Measurements from ENCODE around the gene MYOZ2. TPM values are rescaled to one million over a fixed set of nuclear protein-coding genes. Genes with fewer than 3 reads are reported as not detected.

Gene MYOZ2
- polyA plus RNA-seq, 1 experiment: 0.17 TPM

DNA sequence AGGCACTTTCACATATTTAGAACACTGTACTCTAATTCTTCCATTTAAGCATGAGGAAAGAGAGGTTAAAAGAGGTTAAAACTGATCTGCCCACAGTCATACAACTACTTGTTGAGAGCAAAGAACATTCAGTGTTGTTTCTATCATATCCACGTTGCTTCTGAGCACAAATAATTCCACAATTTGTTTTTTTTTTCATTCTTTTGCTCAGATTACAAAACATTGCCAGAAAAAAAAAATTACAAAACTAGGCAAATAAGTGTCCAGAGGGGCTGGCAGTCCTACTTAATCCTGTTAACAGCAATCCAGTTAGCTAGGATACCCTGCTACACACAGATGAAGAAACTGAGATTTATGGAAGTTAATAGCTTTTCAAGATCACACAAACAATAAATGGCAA is 70.5 kb downstream of the MYOZ2 start:
- TF ChIP-seq, protein P1, sequence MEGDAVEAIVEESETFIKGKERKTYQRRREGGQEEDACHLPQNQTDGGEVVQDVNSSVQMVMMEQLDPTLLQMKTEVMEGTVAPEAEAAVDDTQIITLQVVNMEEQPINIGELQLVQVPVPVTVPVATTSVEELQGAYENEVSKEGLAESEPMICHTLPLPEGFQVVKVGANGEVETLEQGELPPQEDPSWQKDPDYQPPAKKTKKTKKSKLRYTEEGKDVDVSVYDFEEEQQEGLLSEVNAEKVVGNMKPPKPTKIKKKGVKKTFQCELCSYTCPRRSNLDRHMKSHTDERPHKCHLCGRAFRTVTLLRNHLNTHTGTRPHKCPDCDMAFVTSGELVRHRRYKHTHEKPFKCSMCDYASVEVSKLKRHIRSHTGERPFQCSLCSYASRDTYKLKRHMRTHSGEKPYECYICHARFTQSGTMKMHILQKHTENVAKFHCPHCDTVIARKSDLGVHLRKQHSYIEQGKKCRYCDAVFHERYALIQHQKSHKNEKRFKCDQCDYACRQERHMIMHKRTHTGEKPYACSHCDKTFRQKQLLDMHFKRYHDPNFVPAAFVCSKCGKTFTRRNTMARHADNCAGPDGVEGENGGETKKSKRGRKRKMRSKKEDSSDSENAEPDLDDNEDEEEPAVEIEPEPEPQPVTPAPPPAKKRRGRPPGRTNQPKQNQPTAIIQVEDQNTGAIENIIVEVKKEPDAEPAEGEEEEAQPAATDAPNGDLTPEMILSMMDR (IDR thresholded peaks at IDR 0.05; ENCODE audit: insufficient read depth, low read depth, low read length): no peak
- CTCF ChIA-PET: no interaction called here
- Histone ChIP-seq H3K27me3 (ENCODE audit: control insufficient read depth, insufficient read depth, low read length) (no peaks in the 10 kb centered on the region), H3K36me3 (ENCODE audit: control insufficient read depth, insufficient read depth, low read length) (no peaks in the 10 kb centered on the region), H3K4me3 (ENCODE audit: low read depth, low read length) (no peak overlapping the region)
- DNase-seq (ENCODE audit: low read depth): no peak
- POLR2A ChIA-PET: interaction anchor here (0.6 kb wide), 1 partner anchor 103 kb away, joined by 3 read pairs; no protein-coding TSS in a partner anchor

DNA sequence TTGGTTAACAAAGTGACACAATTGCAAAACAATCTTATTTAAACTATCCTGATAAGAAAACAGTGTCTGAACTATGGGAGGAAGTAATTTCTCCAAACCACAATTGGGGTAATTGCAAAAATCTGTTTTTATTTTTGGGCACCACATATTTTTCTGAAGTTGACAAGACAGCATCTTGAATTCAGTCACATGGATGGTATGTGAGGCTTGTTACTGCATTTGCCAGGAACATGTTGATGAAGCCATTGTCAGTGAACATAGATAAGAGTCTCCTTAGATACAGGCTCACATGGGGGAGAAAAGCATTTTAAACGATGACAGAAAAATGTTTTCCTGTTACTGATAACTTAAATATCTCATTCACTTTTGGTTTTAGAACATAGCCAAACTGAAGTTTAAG is 71.4 kb downstream of the MYOZ2 start:
- no peak for DNase-seq (ENCODE audit: low read depth)
- TF ChIP-seq, protein P1 (IDR thresholded peaks at IDR 0.05; ENCODE audit: insufficient read depth, low read depth, low read length): no peak
- ChIA-PET CTCF (interaction anchor here (1.2 kb wide), 1 partner anchor 9 kb away, joined by 3 read pairs; no protein-coding TSS in a partner anchor), POLR2A (no interaction called here)
- Histone ChIP-seq H3K36me3 (ENCODE audit: control insufficient read depth, insufficient read depth, low read length) (no peaks in the 10 kb centered on the region), H3K4me3 (ENCODE audit: low read depth, low read length) (no peak overlapping the region), H3K27me3 (ENCODE audit: control insufficient read depth, insufficient read depth, low read length) (no peaks in the 10 kb centered on the region)

DNA sequence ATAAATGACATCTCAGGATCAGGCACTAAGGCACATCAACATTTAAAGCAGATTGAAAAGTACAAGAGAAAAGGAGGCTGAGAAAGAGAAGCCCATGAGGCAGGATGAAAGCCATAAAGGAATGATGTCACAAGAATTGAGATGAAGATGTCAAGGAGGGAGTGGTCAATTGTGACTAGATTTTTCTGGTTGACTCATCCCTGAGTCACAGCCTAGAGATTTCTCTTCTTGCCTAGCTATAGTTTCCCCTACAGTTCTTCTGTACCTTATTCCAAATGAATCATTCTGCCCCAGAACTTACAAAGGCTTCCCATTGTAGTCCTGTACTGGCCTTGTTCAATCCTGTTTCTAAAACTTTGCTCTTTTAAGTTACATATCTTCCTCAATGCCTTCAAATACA is 73.4 kb downstream of the MYOZ2 start:
- ChIA-PET POLR2A (interaction anchor here (1.0 kb wide), 2 partner anchors 110 to 168 kb away, joined by 4 read pairs; no protein-coding TSS in a partner anchor), CTCF (interaction anchor here (1.1 to 1.7 kb wide), 2 partner anchors 168 to 175 kb away, joined by 3 to 5 read pairs; no protein-coding TSS in a partner anchor)
- no peak overlapping the region for H3K4me3 ChIP-seq (ENCODE audit: low read depth, low read length)
- H3K36me3 ChIP-seq (ENCODE audit: control insufficient read depth, insufficient read depth, low read length): no peaks in the 10 kb centered on the region
- DNase-seq (ENCODE audit: low read depth): peak; percentile 87
- TF ChIP-seq, protein P1 (IDR thresholded peaks at IDR 0.05; ENCODE audit: insufficient read depth, low read depth, low read length): no peak
- no peaks in the 10 kb centered on the region for H3K27me3 ChIP-seq (ENCODE audit: control insufficient read depth, insufficient read depth, low read length)

DNA sequence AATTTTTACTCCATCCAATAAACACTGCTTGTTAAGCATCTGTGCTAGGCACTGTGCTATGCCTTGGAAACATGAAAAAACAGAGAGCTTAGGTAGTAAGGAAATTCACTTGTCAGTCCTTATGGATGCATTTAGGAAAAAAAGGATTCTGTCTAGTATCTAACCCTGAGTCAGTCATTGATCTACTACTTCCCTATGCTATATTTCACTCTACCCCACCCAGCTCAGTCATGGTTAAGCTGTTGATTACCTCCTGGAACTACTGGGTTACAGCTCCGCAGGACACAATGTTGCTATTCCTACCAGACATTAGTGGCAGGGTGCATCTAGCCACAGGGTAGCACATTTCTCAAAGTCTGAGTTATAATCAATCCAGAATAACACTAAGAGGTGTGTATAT is 74.0 kb downstream of the MYOZ2 start:
- no peak for DNase-seq (ENCODE audit: low read depth)
- no peak overlapping the region for H3K4me3 ChIP-seq (ENCODE audit: low read depth, low read length)
- POLR2A ChIA-PET: interaction anchor here (1.0 kb wide), 2 partner anchors 110 to 169 kb away, joined by 4 read pairs; no protein-coding TSS in a partner anchor
- TF ChIP-seq, protein P1 (IDR thresholded peaks at IDR 0.05; ENCODE audit: insufficient read depth, low read depth, low read length): no peak
- no peaks in the 10 kb centered on the region for H3K27me3 ChIP-seq (ENCODE audit: control insufficient read depth, insufficient read depth, low read length)
- H3K36me3 ChIP-seq (ENCODE audit: control insufficient read depth, insufficient read depth, low read length): no peaks in the 10 kb centered on the region
- CTCF ChIA-PET: interaction anchor here (1.1 to 1.7 kb wide), 2 partner anchors 169 to 176 kb away, joined by 3 to 5 read pairs; no protein-coding TSS in a partner anchor

DNA sequence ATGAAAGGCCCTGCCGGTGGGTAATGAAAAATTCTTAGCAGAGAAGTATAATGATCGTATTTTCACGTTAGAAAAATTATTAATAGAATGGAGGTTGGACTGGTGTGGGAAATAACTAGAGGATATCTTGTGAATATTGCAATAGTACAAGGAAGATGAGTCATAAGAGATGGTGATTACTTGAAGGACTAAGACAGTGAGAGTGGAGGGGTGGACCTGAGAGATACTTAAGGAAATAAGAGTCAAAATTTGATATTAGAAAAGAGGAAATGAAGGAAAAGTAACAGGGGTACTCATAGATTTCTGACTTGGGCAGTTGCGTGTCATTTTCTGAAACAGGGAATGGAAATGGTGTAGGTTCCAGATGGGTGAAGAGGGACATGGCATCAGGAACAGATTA is 75.1 kb downstream of the MYOZ2 start:
- DNase-seq (ENCODE audit: low read depth): no peak
- CTCF ChIA-PET: no interaction called here
- TF ChIP-seq, protein P1 (IDR thresholded peaks at IDR 0.05; ENCODE audit: insufficient read depth, low read depth, low read length): no peak
- Histone ChIP-seq H3K4me3 (ENCODE audit: low read depth, low read length) (no peak overlapping the region), H3K27me3 (ENCODE audit: control insufficient read depth, insufficient read depth, low read length) (no peaks in the 10 kb centered on the region), H3K36me3 (ENCODE audit: control insufficient read depth, insufficient read depth, low read length) (no peaks in the 10 kb centered on the region)
- POLR2A ChIA-PET: interaction anchor here (1.6 kb wide), 1 partner anchor 107 kb away, joined by 6 read pairs; no protein-coding TSS in a partner anchor

Data from BJ (cell line).